NCI-H2081 (cell line): ENCODE data around the gene CLTA.
"Not testable (repeated sequence)": the region's sequence is repeated elsewhere in the genome, so short reads cannot be mapped to it uniquely, and the experiment has no call there.

Experiments used
- DNase-seq, 2 experiments: peaks; one replicate each; lab custom pipeline; 2025; lab: John Stamatoyannopoulos, UW

Gene CLTA

DNA sequence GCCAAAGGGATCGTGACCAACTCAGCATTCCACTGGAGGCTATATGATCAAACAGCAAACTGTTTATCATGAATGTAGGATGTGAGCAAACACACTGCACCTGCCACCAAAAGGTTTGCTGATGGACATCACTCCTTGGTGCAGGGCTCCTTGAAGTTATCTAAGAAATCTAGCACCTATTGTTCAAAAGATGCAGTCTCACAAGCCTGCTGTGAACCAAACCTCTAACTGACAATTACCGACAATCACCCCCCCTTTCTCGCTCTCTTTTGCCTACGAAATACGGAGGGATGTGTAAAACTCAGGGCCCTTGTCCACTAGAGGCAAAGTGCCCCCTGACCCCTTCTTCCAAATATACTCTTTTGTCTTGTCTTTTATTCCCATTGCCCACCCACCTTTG, 2.5 kb upstream of the CLTA start:
- no peak for DNase-seq

DNA sequence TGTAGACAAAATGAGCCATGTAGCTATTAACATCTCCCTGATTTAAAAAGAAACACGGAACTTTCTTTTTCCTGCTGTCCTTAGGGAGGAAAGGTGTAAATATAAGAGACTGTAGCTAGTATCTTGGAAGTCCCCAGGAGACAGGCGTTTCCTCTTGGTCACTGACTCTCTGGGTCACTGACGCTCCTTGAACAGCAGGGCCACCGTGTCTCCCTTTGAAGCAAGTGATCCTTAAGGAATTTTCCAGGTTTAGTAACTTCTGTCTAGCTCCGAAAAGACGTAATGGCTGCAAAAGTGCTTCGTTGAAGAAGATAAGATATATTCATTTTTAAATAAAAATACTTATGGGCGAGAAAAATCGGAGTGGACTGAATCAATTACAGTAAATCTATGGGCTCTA, 745 bp upstream of the CLTA start:
- DNase-seq: no peak

DNA sequence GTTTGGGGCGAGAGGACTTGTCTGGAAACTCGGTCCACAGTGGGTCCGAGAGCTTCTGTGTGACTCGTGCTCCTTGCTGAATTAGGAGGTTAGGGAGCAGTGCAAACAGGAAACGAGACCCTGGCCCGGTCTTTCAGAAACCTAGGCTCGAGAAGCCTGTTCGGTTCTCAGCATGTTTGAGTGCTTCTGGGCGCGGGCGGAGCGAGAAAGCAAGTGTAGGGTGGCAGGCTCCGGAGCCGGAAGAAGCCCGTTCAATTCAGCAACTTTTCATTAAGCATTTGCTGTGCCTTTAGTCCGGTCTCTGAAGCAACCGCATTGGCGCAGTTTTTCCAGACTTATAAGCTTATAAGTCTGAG, 547 bp downstream of the CLTA start:
- peak in 1 of 2 experiments; percentile 51 for DNase-seq

DNA sequence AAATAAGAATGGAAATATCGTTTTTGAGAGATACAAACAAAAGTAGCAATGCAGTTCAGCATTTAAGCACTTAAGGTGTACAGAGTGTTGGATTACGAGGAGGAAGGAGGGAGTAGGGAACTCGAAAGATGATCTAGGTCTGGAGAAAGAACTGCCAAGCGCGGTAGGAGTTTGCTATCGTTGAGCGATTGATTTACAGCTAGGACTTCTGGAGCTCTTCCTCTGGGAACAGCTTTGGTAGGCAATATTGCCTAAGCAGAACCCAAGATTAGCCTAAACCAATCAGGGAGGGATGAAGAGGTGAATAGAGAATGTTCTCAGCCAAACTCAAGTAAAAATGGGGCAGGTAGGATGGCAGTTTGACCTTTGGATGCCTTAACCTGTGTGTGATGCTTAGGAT, 965 bp downstream of the CLTA start:
- no peak for DNase-seq

DNA sequence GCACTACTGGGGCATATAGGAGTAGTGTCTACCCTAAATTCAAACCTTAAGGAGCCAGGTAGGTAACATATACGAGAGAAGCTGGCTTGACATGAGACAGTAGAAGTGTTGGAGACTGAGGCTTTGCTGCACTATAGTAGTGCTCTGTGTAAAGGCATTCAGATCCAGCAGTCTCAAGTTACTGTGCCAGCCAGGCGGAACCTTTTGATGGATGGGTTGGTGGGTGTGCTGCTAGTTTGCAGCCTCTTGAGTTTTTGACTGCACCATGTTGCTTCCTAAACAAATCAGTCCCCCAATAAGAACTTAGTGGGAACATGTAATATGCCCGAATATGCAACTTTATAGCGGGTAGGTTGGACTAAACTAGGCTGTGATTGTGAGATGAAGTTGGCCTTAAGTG, 1.5 kb downstream of the CLTA start:
- DNase-seq: no peak

- no peak for DNase-seq
These were observed 2.3 kb downstream of the CLTA start for GRCh38 chr9:36193023-36193422.

GRCh38 chr9:36194326-36195000, 3.7 kb downstream of the CLTA start:
- no peak for DNase-seq

DNA sequence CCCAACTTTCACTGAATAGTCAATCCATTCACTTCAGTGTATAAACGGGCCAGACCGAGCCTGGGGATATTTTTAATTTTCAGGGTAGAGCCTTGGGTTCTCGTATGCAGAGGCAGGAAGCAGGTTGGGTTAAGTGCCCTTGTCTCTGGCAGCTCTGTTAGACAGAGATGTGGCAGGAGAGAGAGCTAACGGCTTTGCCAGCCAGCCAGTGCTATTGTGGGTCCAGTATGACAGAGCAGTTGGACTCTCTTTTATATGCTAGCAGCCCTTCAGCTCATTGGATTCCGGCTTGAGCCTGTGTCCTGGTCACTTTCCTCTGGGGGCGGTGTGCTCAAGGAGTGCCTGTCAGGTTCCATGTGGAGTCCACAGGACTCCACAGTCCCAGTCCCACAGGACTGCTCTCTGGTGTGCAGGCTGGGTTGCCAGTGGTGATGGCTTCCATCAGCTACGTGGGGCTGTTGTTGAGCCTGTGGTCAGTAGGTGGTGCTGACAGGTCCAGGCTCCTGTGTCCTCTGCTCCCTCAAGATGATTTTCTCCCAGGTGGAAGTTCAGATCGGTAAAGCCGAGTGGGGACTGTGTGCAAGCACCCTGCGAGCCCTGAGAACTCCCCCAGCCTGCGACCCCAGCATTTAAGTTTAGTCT, 14.3 kb downstream of the CLTA start:
- DNase-seq: no peak

GRCh38 chr9:36207016-36207415, 16.3 kb downstream of the CLTA start:
- DNase-seq: no peak

DNA sequence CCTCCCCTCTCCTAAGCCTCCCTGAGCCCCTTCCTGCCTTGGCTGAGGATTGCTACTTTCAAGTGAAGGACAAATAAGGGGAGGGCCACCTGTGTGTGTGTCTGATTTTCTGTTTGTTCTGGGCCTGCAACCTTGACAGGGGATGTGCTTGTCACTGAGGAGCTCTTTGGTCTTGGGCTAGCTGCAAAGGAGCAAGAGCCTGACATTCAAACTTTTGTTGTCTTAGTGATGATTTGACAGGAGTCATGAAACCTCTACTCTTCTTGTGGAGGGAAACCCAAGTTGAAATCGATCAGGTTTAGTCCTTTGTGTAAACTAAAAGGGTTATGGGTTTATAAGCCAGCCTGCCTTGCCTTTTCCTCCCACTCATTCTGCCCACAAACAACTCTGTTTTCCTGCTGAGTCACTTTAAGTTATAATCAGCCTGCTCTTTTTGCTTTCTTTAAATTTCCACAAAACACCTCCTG, 16.9 kb downstream of the CLTA start:
- no peak for DNase-seq

DNA sequence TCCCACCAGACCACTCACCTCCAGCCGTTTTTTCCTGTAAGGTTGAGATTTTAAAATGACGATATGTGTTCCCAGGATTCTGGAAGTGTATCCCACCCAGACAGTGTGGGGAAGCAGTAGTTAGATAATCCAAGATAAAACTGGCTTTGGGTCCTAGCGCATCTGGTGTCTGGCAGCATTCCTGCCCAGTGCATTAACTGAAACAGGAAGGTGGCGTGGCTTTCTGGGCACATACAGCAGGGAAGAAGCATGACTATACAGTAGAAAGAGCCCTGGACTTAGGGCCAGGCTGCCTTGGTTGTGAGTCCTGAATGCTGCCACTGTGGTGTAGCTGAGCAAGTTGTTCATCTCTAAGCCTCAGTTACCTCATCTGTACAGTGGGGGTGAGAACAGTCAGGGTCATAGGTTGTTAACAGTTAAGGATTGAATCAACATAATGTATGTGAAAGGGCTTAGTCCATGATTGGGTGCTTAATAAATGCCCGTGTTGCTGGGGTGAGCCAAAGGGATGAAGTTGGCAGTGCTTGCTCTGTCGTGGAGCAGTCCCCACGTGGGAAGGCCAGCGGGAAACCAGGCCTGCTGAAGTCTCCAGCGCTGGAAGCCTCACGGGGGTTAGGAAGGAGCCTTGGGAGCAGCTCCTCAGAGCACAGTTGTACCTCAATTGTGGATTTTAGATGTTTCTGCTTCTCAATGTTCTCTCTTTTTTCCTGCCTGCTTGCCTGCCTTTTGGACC, 18.0 kb downstream of the CLTA start:
- DNase-seq: no peak

- DNase-seq: no peak
These were observed 20.0 kb downstream of the CLTA start for GRCh38 chr9:36210722-36211121.

GRCh38 chr9:36211510-36211909, 20.8 kb downstream of the CLTA start:
- DNase-seq: no peak

DNA sequence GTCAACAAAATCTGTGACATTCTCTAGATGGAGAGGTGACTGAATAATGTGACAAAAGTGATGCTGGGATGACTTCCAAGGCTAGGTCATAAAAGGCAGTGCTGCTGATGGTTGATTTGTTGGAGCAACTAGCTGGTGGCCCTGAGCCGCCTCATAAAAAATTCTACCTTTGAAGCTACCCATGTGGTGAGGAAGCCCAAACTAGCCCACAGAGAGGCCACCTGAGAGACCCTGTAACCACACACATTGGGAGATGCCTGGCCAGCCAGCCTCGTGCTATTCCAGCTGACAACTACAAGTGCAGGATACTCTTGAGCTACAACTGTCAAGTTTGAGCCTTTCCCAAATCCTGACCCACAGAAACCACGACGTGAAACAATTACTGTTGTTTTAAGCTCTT, 22.7 kb downstream of the CLTA start:
- no peak for DNase-seq

GRCh38 chr9:36213989-36214388, 23.3 kb downstream of the CLTA start:
- DNase-seq: no peak

DNA sequence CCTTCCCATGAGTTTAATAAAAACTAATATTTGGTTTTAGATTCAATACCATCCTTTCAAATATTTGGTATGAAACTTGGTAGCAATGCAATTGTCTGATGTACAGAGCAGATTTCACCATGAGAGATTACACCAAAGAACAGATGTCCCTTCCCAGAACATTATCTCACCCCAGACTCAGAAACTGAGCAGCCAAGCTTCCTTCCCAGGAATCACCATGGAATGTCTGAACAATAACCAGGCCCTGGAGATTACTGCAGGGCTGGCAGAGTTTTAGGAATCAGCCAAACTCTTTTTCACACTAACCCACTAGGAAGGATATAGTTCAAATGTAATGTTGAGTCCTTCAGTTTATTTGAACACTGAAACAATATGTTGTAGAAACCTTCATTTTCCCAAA, 23.9 kb downstream of the CLTA start:
- DNase-seq: no peak

DNA sequence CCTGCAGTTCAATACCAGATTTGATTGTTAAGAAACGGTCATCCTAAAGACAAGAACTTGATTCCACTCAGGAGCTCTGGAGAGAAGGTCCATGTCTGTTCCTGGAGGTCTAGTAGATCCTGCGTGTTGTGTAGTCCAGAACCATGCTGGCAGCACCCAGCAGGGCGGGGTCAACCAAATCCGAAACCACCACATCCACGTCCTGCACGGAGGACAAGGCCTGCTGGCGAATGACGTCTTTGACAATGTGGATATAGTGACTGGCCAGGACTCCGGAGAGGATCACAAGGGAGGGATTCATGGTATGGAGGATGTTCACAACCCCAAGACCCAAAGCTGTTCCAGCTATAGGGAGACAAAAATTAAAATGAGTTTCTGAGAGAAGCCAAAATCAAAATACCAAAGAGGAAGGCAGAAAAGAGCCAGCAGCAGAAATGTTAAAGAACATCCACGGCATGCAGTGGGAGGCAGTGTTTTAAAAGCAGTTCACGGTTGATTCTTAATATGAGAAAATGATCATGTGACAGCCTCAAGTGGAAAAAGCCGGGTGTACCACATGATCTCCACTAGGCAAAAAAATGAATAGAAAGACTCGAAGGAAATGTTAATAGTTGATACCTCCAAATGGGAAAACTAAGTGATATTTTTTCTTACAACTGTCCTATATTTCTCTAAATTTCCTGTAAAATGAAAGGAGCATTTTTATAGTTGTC, 26.7 kb downstream of the CLTA start:
- DNase-seq: no peak

GRCh38 chr9:36218011-36218410, 27.3 kb downstream of the CLTA start:
- DNase-seq: peak; percentile 54 to 67

GRCh38 chr9:36218411-36218901, 27.7 kb downstream of the CLTA start:
- DNase-seq: no peak

DNA sequence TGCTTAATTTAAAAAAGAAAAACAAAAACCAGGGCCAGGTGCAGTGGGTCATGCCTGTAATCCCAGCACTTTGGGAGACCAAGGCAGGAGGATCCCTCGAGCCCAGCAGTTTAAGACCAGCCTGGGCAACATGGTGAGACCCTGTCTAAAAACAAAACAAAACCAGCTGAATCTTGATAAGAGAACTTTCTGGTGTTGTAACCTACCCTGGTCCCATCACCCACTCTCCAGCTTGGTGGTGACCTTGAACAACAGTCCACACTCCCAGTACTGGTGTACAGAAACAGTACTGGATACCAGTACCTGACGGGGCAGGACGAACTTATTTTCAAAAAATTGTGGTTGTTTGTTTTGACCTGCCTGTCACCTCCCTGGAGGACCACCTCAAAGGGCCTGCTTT, 30.9 kb downstream of the CLTA start:
- no peak for DNase-seq

GRCh38 chr9:36222449-36222848, 31.7 kb downstream of the CLTA start:
- no peak for DNase-seq

DNA sequence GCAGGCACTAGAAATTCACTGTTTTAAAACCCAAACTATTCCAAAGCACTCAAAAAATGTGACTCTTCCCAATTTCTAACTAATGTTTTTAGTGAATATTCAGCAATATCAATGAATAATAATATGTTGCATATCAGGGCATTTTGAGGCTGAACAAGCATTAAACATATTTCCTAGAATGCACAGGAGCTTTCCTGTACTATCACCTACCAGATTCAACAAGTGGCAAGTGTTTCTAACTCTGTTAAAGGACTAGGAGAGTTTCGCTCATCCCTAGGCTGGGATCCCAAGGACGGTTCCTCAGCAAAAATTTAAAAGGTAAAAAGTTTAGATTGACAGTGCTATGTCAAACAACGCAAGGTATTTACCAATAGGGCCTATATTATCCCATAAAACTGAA, 46.5 kb downstream of the CLTA start:
- DNase-seq: no peak

- not testable (repeated sequence) for DNase-seq
These were observed 48.5 kb downstream of the CLTA start for GRCh38 chr9:36239205-36239604.
